Neuron (in vitro differentiated cells): ENCODE data around the gene HCN1.
A peak's percentile ranks its signal among the peaks of the same experiment; 100 is the strongest.
"Not testable (repeated sequence)": the region's sequence is repeated elsewhere in the genome, so short reads cannot be mapped to it uniquely, and the experiment has no call there.

ENCODE experiments used
- H2AFZ ChIP-seq: one replicate; pipeline ENCODE4 v1.6.1; 2013; ENCODE audit warnings: low read depth, mild to moderate bottlenecking, inconsistent platforms, low read length, moderate library complexity
- H3K27me3 ChIP-seq: one replicate; pipeline ENCODE4 v1.6.1; 2013; ENCODE audit warnings: low read length; ENCODE audit not compliant: insufficient read depth
- H3K36me3 ChIP-seq: one replicate; pipeline ENCODE4 v1.6.1; 2013; ENCODE audit warnings: low read length; ENCODE audit not compliant: insufficient read depth
- H3K4me1 ChIP-seq: one replicate; pipeline ENCODE4 v1.6.1; 2013; ENCODE audit warnings: low read length; ENCODE audit not compliant: insufficient read depth
- H3K4me3 ChIP-seq: 2 replicates; pipeline ENCODE4 v1.5.1; 2013; ENCODE audit warnings: mild to moderate bottlenecking, low read length, moderate library complexity
- H3K9me3 ChIP-seq: one replicate; pipeline ENCODE4 v1.6.1; 2013; ENCODE audit warnings: low read length

Gene HCN1

GRCh38 chr5:45596320-45596719 lies 99.9 kb downstream of the HCN1 start:
- Histone ChIP-seq H2AFZ (no peak overlapping the region), H3K9me3 (no peaks in the 10 kb centered on the region), H3K4me3 (no peak overlapping the region), H3K4me1 (no peaks in the 10 kb centered on the region), H3K36me3 (no peaks in the 10 kb centered on the region), H3K27me3 (no peaks in the 10 kb centered on the region)

- not testable (repeated sequence) for H3K27me3 ChIP-seq, H2AFZ ChIP-seq, H3K36me3 ChIP-seq, H3K4me3 ChIP-seq, H3K4me1 ChIP-seq, H3K9me3 ChIP-seq
Observed at GRCh38 chr5:45586001-45586400, 110.2 kb downstream of the HCN1 start.

- Histone ChIP-seq H3K27me3 (no peaks in the 10 kb centered on the region), H3K36me3 (no peaks in the 10 kb centered on the region), H2AFZ (no peak overlapping the region), H3K4me1 (no peaks in the 10 kb centered on the region), H3K4me3 (no peak overlapping the region), H3K9me3 (no peaks in the 10 kb centered on the region)
Observed at GRCh38 chr5:45578270-45578669, 117.9 kb downstream of the HCN1 start.

- no peaks in the 10 kb centered on the region for H3K36me3 ChIP-seq
- H2AFZ ChIP-seq: no peak overlapping the region
- no peaks in the 10 kb centered on the region for H3K27me3 ChIP-seq
- no peak overlapping the region for H3K4me3 ChIP-seq
- no peaks in the 10 kb centered on the region for H3K9me3 ChIP-seq
- H3K4me1 ChIP-seq: no peaks in the 10 kb centered on the region
Observed at GRCh38 chr5:45568813-45569212, 127.4 kb downstream of the HCN1 start.

GRCh38 chr5:45542421-45542820 lies 153.8 kb downstream of the HCN1 start:
- Histone ChIP-seq H3K36me3 (no peaks in the 10 kb centered on the region), H3K27me3 (no peaks in the 10 kb centered on the region), H3K4me1 (no peaks in the 10 kb centered on the region), H3K4me3 (no peak overlapping the region), H3K9me3 (no peaks in the 10 kb centered on the region), H2AFZ (no peak overlapping the region)

GRCh38 chr5:45533663-45534062 lies 162.5 kb downstream of the HCN1 start:
- Histone ChIP-seq H3K27me3 (no peaks in the 10 kb centered on the region), H3K4me1 (peaks cover 7% of the 10 kb centered on the region), H3K4me3 (no peak overlapping the region), H2AFZ (no peak overlapping the region), H3K9me3 (no peaks in the 10 kb centered on the region), H3K36me3 (no peaks in the 10 kb centered on the region)

- Histone ChIP-seq H3K4me3 (no peak overlapping the region), H3K36me3 (no peaks in the 10 kb centered on the region), H3K27me3 (no peaks in the 10 kb centered on the region), H3K4me1 (peaks cover 7% of the 10 kb centered on the region), H2AFZ (no peak overlapping the region), H3K9me3 (no peaks in the 10 kb centered on the region)
Observed at GRCh38 chr5:45532826-45533624, 163.2 kb downstream of the HCN1 start.

GRCh38 chr5:45521067-45521466 lies 175.1 kb downstream of the HCN1 start:
- no peaks in the 10 kb centered on the region for H3K36me3 ChIP-seq
- peak overlapping the region; percentile 45 for H2AFZ ChIP-seq
- H3K9me3 ChIP-seq: no peaks in the 10 kb centered on the region
- no peaks in the 10 kb centered on the region for H3K27me3 ChIP-seq
- H3K4me3 ChIP-seq: no peak overlapping the region
- no peaks in the 10 kb centered on the region for H3K4me1 ChIP-seq

- Histone ChIP-seq H3K4me1 (no peaks in the 10 kb centered on the region), H3K4me3 (no peak overlapping the region), H3K36me3 (no peaks in the 10 kb centered on the region), H3K9me3 (no peaks in the 10 kb centered on the region), H2AFZ (no peak overlapping the region), H3K27me3 (no peaks in the 10 kb centered on the region)
Observed at GRCh38 chr5:45512521-45512920, 183.7 kb downstream of the HCN1 start.

- Histone ChIP-seq H3K36me3 (no peaks in the 10 kb centered on the region), H2AFZ (no peak overlapping the region), H3K27me3 (no peaks in the 10 kb centered on the region), H3K4me3 (no peak overlapping the region), H3K4me1 (peaks cover 4% of the 10 kb centered on the region), H3K9me3 (no peaks in the 10 kb centered on the region)
Observed at GRCh38 chr5:45509371-45509770, 186.8 kb downstream of the HCN1 start.

- no peaks in the 10 kb centered on the region for H3K27me3 ChIP-seq
- H3K9me3 ChIP-seq: no peaks in the 10 kb centered on the region
- H3K36me3 ChIP-seq: no peaks in the 10 kb centered on the region
- H3K4me3 ChIP-seq: no peak overlapping the region
- no peak overlapping the region for H2AFZ ChIP-seq
- H3K4me1 ChIP-seq: peaks cover 4% of the 10 kb centered on the region
Observed at GRCh38 chr5:45508135-45508534, 188.0 kb downstream of the HCN1 start.

- H3K36me3 ChIP-seq: no peaks in the 10 kb centered on the region
- H3K9me3 ChIP-seq: no peaks in the 10 kb centered on the region
- no peak overlapping the region for H3K4me3 ChIP-seq
- H3K4me1 ChIP-seq: peaks cover 4% of the 10 kb centered on the region
- H2AFZ ChIP-seq: no peak overlapping the region
- no peaks in the 10 kb centered on the region for H3K27me3 ChIP-seq
Observed at GRCh38 chr5:45507178-45507577, 189.0 kb downstream of the HCN1 start.

- not testable (repeated sequence) for H2AFZ ChIP-seq, H3K36me3 ChIP-seq, H3K4me1 ChIP-seq, H3K4me3 ChIP-seq, H3K27me3 ChIP-seq, H3K9me3 ChIP-seq
Observed at GRCh38 chr5:45499006-45499405, 197.2 kb downstream of the HCN1 start.

- Histone ChIP-seq H3K9me3 (no peaks in the 10 kb centered on the region), H3K36me3 (no peaks in the 10 kb centered on the region), H3K4me1 (no peaks in the 10 kb centered on the region), H3K4me3 (no peak overlapping the region), H3K27me3 (no peaks in the 10 kb centered on the region), H2AFZ (no peak overlapping the region)
Observed at GRCh38 chr5:45491368-45491767, 204.8 kb downstream of the HCN1 start.
